ENCODE data around the gene RAD54L. TPM values are rescaled to one million over a fixed set of nuclear protein-coding genes. Genes with fewer than 3 reads are reported as not detected.
"Not testable (repeated sequence)": the region's sequence is repeated elsewhere in the genome, so short reads cannot be mapped to it uniquely, and the experiment has no call there.

RAD54L gene
- total RNA-seq, 2 experiments from 2014 or later, result 47.9 to 50.8 TPM

GRCh38 chr1:46219551-46220520 lies 27.7 kb upstream of the RAD54L start:
- ATAC-seq (ENCODE audit: low read depth) (no peak), DNase-seq (no peak)
- Mint-ChIP-seq H3K9me3 (no peaks in the 10 kb centered on the region), H3K4me1 (peaks cover 2% of the 10 kb centered on the region), H3K36me3 (no peaks in the 10 kb centered on the region), H3K27me3 (peaks cover 2% of the 10 kb centered on the region), H3K27ac (no peak overlapping the region), H3K4me3 (no peak overlapping the region)
- POLR2A ChIA-PET, result interaction anchor here (0.5 kb wide), 1 partner anchor 92 kb away, joined by 5 read pairs; no protein-coding TSS in a partner anchor

DNA sequence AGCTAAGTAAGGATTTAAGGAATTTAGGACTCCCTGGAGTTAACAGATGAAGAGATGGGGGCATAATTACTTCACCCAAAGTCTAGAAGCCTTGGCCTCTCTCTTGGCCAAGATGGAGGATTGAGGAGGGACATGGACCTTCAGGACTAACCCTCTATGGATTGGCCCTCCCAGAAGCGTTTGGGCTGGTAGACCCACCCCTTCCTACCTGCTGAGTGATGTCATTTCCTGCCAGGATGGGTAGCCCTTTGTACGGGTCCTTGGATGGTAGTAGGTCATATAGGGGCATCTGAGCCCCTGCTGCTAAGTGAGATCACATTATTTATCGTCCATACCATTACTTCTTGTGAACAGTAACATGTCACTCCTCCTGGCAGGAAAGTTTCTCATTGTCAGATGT lies 26.8 kb upstream of the RAD54L start:
- H3K9me3 Mint-ChIP-seq, result no peaks in the 10 kb centered on the region
- H3K4me3 Mint-ChIP-seq, result no peak overlapping the region
- peaks cover 2% of the 10 kb centered on the region for H3K27me3 Mint-ChIP-seq
- H3K27ac Mint-ChIP-seq, result no peak overlapping the region
- DNase-seq (no peak), ATAC-seq (ENCODE audit: low read depth) (no peak)
- no peaks in the 10 kb centered on the region for H3K36me3 Mint-ChIP-seq
- H3K4me1 Mint-ChIP-seq, result peaks cover 2% of the 10 kb centered on the region
- POLR2A ChIA-PET, result no interaction called here

DNA sequence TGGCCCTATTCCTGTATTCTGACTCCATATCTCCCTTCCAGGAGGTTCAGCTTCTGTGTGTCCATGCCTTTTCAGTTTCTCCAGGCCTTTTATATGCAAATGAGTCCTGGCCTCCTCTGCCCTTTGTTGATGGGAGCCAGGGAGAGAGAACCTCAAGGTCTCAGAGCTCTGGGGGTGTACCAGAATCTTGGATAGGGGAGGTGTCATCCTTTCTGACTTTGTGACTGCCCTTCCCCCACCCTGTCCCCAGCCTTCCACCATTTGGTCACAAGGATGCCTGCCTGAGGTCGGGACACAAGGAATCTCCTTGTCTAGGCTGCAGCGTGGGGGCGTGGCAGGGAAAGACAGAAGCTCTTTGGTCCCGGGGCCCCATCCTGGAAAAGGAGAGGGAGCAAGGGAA lies 25.8 kb upstream of the RAD54L start:
- Mint-ChIP-seq H3K36me3 (no peaks in the 10 kb centered on the region), H3K27me3 (peaks cover 2% of the 10 kb centered on the region), H3K4me1 (peaks cover 2% of the 10 kb centered on the region), H3K27ac (no peak overlapping the region), H3K4me3 (no peak overlapping the region), H3K9me3 (no peaks in the 10 kb centered on the region)
- no peak for ATAC-seq (ENCODE audit: low read depth)
- POLR2A ChIA-PET, result no interaction called here
- no peak for DNase-seq

GRCh38 chr1:46223055-46223454 lies 24.5 kb upstream of the RAD54L start:
- not testable (repeated sequence) for H3K9me3 Mint-ChIP-seq; DNase-seq; H3K27me3 Mint-ChIP-seq; H3K4me1 Mint-ChIP-seq; H3K4me3 Mint-ChIP-seq; H3K27ac Mint-ChIP-seq; ATAC-seq (ENCODE audit: low read depth); H3K36me3 Mint-ChIP-seq
- POLR2A ChIA-PET, result interaction anchor here (0.6 to 1.0 kb wide), 3 partner anchors 21 to 24 kb away, joined by 3 to 5 read pairs (median 3); partner anchors contain the start of gene POMGNT1

- Mint-ChIP-seq H3K9me3 (no peaks in the 10 kb centered on the region), H3K36me3 (no peaks in the 10 kb centered on the region), H3K4me3 (no peak overlapping the region), H3K27me3 (peaks cover 2% of the 10 kb centered on the region), H3K27ac (peak overlapping the region; percentile 18), H3K4me1 (peaks cover 3% of the 10 kb centered on the region)
- POLR2A ChIA-PET, result interaction anchor here (0.6 to 1.0 kb wide), 4 partner anchors 21 to 639 kb away, joined by 3 to 5 read pairs (median 3); partner anchors contain the start of gene POMGNT1
- ATAC-seq (ENCODE audit: low read depth), result peak; percentile 95
- DNase-seq, result peak; percentile 41
Observed at GRCh38 chr1:46223472-46223943, 24.1 kb upstream of the RAD54L start.

- Mint-ChIP-seq H3K27ac (no peak overlapping the region), H3K4me1 (peaks cover 8% of the 10 kb centered on the region), H3K9me3 (no peaks in the 10 kb centered on the region), H3K4me3 (no peak overlapping the region), H3K36me3 (no peaks in the 10 kb centered on the region), H3K27me3 (peaks cover 2% of the 10 kb centered on the region)
- no peak for DNase-seq
- POLR2A ChIA-PET, result interaction anchor here (0.6 kb wide), 1 partner anchor 419 kb away, joined by 3 read pairs; no protein-coding TSS in a partner anchor
- no peak for ATAC-seq (ENCODE audit: low read depth)
Observed at GRCh38 chr1:46224966-46225365, 22.6 kb upstream of the RAD54L start.

GRCh38 chr1:46231231-46231630 lies 16.3 kb upstream of the RAD54L start:
- H3K4me1 Mint-ChIP-seq; H3K27me3 Mint-ChIP-seq; H3K36me3 Mint-ChIP-seq; ATAC-seq (ENCODE audit: low read depth); H3K4me3 Mint-ChIP-seq; H3K27ac Mint-ChIP-seq; DNase-seq; H3K9me3 Mint-ChIP-seq: not testable (repeated sequence)
- POLR2A ChIA-PET, result interaction anchor here (1.4 kb wide), 1 partner anchor 17 kb away, joined by 3 read pairs; no protein-coding TSS in a partner anchor

DNA sequence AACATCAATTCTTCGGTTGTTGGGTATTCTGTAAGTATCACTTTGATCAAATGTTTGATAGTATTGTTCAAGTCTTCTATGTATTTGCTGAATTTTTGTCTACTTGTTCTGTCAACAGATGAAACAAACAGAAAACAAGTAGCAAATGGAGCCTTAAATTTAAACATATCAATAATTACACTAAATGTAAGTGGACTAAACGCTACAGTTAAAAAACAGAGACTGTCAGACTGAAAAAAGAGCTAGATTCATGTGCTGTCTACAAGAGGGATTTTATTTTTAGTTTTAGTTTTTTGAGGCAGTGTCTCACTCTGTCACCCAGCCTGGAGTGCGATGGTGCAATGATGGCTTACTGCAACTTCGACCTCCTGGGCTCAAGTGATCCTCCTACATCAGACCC lies 10.7 kb upstream of the RAD54L start:
- Mint-ChIP-seq H3K9me3 (peaks cover 1% of the 10 kb centered on the region), H3K36me3 (no peaks in the 10 kb centered on the region), H3K27ac (no peak overlapping the region), H3K27me3 (no peaks in the 10 kb centered on the region), H3K4me1 (peaks cover 3% of the 10 kb centered on the region), H3K4me3 (no peak overlapping the region)
- ATAC-seq (ENCODE audit: low read depth), result no peak
- no peak for DNase-seq
- POLR2A ChIA-PET, result interaction anchor here (0.5 kb wide), 1 partner anchor 103 kb away, joined by 3 read pairs; no protein-coding TSS in a partner anchor

- H3K27me3 Mint-ChIP-seq; H3K27ac Mint-ChIP-seq; H3K4me3 Mint-ChIP-seq; H3K36me3 Mint-ChIP-seq; H3K9me3 Mint-ChIP-seq; DNase-seq; ATAC-seq (ENCODE audit: low read depth); H3K4me1 Mint-ChIP-seq; POLR2A ChIA-PET: not testable (repeated sequence)
Observed at GRCh38 chr1:46238865-46239264, 8.7 kb upstream of the RAD54L start.

DNA sequence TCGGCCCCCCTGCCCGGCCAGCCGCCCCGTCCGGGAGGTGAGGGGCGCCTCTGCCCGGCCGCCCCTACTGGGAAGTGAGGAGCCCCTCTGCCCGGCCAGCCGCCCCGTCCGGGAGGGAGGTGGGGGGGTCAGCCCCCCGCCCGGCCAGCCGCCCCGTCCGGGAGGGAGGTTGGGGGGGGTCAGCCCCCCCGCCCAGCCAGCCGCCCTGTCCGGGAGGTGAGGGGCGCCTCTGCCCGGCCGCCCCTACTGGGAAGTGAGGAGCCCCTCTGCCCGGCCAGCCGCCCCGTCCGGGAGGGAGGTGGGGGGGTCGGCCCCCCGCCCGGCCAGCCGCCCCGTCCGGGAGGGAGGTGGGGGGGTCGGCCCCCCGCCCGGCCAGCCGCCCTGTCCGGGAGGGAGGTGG lies 5.8 kb upstream of the RAD54L start:
- DNase-seq; H3K9me3 Mint-ChIP-seq; H3K27ac Mint-ChIP-seq; POLR2A ChIA-PET; H3K27me3 Mint-ChIP-seq; H3K4me1 Mint-ChIP-seq; H3K36me3 Mint-ChIP-seq; ATAC-seq (ENCODE audit: low read depth); H3K4me3 Mint-ChIP-seq: not testable (repeated sequence)

DNA sequence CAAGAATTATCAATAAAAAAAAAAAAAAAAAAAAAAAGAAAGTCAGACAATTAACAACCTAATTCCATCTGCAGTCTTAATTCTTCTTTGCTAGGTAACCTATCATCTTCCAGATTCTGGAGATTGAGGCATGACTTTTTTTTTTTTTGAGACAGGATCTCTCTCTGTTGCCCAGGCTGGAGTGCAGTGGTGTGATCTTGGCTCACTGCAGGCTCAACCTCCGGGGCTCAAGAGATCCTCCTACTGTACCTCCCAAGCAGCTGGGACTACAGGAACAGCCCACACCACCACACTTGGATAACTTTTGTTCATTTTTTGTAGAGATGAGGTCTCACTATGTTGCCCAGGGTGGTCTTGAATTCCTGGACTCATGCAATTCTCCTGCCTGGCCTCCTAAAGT lies 4.6 kb upstream of the RAD54L start:
- H3K4me1 Mint-ChIP-seq, result peaks cover 8% of the 10 kb centered on the region
- POLR2A ChIA-PET, result interaction anchor here (0.6 kb wide), 1 partner anchor 103 kb away, joined by 3 read pairs; no protein-coding TSS in a partner anchor

DNA sequence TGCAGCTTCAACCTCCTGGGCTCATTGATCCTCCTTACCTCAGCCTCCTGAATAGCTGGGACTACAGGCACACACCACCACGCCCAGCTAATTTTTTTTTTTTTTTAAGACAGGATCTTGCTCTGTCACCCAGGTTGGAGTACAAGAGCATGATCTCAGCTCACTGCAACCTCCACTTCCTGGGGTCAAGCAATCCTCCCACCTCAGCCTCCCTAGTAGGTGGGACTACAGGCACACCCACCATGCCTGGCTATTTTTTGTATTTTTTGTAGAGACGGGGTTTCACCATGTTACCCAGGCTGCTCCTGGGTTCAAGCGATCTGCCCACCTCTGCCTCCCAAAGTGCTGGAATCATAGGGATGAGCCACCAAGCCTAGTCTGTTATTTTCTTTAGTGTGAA lies 3.7 kb upstream of the RAD54L start:
- peaks cover 13% of the 10 kb centered on the region for H3K4me1 Mint-ChIP-seq
- not testable (repeated sequence) for H3K36me3 Mint-ChIP-seq; DNase-seq; H3K9me3 Mint-ChIP-seq; H3K27ac Mint-ChIP-seq; H3K27me3 Mint-ChIP-seq; ATAC-seq (ENCODE audit: low read depth); H3K4me3 Mint-ChIP-seq
- POLR2A ChIA-PET, result interaction anchor here (1.9 kb wide), 1 partner anchor 60 kb away, joined by 8 read pairs; the partner anchor contains the start of gene UQCRH

More for the DNA sequence above, 4.6 kb upstream of the RAD54L start:
- peaks cover 1% of the 10 kb centered on the region for H3K9me3 Mint-ChIP-seq
- no peak overlapping the region for H3K4me3 Mint-ChIP-seq
- no peaks in the 10 kb centered on the region for H3K27me3 Mint-ChIP-seq
- H3K36me3 Mint-ChIP-seq, result no peaks in the 10 kb centered on the region
- ATAC-seq (ENCODE audit: low read depth) (no peak), DNase-seq (no peak)
- no peak overlapping the region for H3K27ac Mint-ChIP-seq

- POLR2A ChIA-PET, result interaction anchor here (0.6 to 1.9 kb wide), 5 partner anchors 22 to 104 kb away, joined by 3 to 8 read pairs (median 3); partner anchors contain the start of genes POMGNT1 and UQCRH
- ATAC-seq (ENCODE audit: low read depth) (no peak), DNase-seq (no peak)
- no peaks in the 10 kb centered on the region for H3K27me3 Mint-ChIP-seq
- no peak overlapping the region for H3K27ac Mint-ChIP-seq
- no peak overlapping the region for H3K4me3 Mint-ChIP-seq
- peaks cover 21% of the 10 kb centered on the region for H3K4me1 Mint-ChIP-seq
- peaks cover 11% of the 10 kb centered on the region for H3K36me3 Mint-ChIP-seq
- no peaks in the 10 kb centered on the region for H3K9me3 Mint-ChIP-seq
Observed at GRCh38 chr1:46244656-46245371, 2.7 kb upstream of the RAD54L start.

Measured in activated naive CD8-positive, alpha-beta T cell treated with anti-CD3 and anti-CD28 coated beads, Interleukin-2, amount 10 ng/mL, durations not matched to agents 7 days and 5 days (primary cell).